GM12874 (cell line): ENCODE results near the gene GSTP1.

ENCODE experiments used
- TF ChIP-seq, protein P1 (sequence below): IDR thresholded peaks from 2 replicates; pipeline ENCODE4 v1.5.1; 2011; ENCODE audit warnings: low read depth, mild to moderate bottlenecking, control low read depth, low read length, moderate library complexity; ENCODE audit not compliant: insufficient read depth

GSTP1 gene

DNA sequence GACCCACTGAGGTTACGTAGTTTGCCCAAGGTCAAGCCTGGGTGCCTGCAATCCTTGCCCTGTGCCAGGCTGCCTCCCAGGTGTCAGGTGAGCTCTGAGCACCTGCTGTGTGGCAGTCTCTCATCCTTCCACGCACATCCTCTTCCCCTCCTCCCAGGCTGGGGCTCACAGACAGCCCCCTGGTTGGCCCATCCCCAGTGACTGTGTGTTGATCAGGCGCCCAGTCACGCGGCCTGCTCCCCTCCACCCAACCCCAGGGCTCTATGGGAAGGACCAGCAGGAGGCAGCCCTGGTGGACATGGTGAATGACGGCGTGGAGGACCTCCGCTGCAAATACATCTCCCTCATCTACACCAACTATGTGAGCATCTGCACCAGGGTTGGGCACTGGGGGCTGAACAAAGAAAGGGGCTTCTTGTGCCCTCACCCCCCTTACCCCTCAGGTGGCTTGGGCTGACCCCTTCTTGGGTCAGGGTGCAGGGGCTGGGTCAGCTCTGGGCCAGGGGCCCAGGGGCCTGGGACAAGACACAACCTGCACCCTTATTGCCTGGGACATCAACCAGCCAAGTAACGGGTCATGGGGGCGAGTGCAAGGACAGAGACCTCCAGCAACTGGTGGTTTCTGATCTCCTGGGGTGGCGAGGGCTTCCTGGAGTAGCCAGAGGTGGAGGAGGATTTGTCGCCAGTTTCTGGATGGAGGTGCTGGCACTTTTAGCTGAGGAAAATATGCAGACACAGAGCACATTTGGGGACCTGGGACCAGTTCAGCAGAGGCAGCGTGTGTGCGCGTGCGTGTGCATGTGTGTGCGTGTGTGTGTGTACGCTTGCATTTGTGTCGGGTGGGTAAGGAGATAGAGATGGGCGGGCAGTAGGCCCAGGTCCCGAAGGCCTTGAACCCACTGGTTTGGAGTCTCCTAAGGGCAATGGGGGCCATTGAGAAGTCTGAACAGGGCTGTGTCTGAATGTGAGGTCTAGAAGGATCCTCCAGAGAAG, 1.6 kb downstream of the GSTP1 start:
- TF ChIP-seq, protein P1, sequence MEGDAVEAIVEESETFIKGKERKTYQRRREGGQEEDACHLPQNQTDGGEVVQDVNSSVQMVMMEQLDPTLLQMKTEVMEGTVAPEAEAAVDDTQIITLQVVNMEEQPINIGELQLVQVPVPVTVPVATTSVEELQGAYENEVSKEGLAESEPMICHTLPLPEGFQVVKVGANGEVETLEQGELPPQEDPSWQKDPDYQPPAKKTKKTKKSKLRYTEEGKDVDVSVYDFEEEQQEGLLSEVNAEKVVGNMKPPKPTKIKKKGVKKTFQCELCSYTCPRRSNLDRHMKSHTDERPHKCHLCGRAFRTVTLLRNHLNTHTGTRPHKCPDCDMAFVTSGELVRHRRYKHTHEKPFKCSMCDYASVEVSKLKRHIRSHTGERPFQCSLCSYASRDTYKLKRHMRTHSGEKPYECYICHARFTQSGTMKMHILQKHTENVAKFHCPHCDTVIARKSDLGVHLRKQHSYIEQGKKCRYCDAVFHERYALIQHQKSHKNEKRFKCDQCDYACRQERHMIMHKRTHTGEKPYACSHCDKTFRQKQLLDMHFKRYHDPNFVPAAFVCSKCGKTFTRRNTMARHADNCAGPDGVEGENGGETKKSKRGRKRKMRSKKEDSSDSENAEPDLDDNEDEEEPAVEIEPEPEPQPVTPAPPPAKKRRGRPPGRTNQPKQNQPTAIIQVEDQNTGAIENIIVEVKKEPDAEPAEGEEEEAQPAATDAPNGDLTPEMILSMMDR = no peak

GRCh38 chr11:67585911-67586310, 2.3 kb downstream of the GSTP1 start:
- TF ChIP-seq, protein P1 = no peak

- TF ChIP-seq, protein P1 = no peak
Observed at GRCh38 chr11:67586568-67587250, 3.1 kb downstream of the GSTP1 start.

DNA sequence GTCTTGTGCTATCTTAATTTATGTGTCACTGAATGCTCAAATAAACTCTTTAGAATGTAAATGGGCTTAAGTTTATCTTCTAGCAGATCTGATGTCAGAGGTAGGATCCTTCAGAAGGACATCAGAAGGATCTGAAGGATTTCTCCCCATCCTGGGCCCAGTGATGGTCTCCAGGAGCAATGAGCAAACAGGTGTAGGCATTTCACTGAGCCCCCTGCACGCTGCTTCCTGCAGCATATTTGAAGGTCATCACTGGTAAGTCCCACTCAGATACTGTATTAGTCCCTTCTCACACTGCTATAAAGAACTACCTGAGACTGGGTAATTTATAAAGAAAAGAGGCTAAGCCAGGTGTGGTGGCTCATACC, 4.5 kb downstream of the GSTP1 start:
- TF ChIP-seq, protein P1 = no peak

- TF ChIP-seq, protein P1 = no peak
Observed at GRCh38 chr11:67592880-67593564, 9.4 kb downstream of the GSTP1 start.

GRCh38 chr11:67593565-67593905, 9.9 kb downstream of the GSTP1 start:
- TF ChIP-seq, protein P1 = no peak

- TF ChIP-seq, protein P1 = no peak
Observed at GRCh38 chr11:67594480-67594879, 10.9 kb downstream of the GSTP1 start.
